GM19467 (cell line): ENCODE results near the gene YWHAQ.
"Not testable (repeated sequence)": the region's sequence is repeated elsewhere in the genome, so short reads cannot be mapped to it uniquely, and the experiment has no call there.

Experiments
- ATAC-seq: cut with Tn5 transposase; IDR thresholded peaks from one replicate; pipeline ENCODE4 v1.9.1; 2021; ENCODE audit warnings: mild to moderate bottlenecking, moderate library complexity; ENCODE audit not compliant: unreplicated experiment

The YWHAQ gene

GRCh38 chr2:9631878-9632700 lies 1.3 kb upstream of the YWHAQ start:
- no peak for ATAC-seq

DNA sequence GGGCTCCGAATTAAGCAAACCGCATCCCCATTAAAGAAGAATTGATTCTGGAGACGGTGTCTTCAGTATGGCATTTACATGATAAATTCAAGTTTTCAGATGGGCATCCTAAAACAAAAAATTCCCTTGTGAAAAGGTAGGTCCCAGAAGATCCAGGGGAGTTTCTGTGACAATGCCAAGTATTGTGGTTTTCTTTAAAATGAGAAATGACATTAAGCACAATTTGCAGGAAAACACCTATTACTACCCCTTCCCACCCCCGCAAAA lies 689 bp upstream of the YWHAQ start:
- no peak for ATAC-seq

- ATAC-seq: peak; percentile 40
These were observed 571 bp downstream of the YWHAQ start for GRCh38 chr2:9630117-9630735.

- ATAC-seq: no peak
These were observed 1.3 kb downstream of the YWHAQ start for GRCh38 chr2:9629222-9630116.

- no peak for ATAC-seq
These were observed 3.5 kb downstream of the YWHAQ start for GRCh38 chr2:9627310-9627709.

- ATAC-seq: no peak
These were observed 7.6 kb downstream of the YWHAQ start for GRCh38 chr2:9623151-9623550.

- ATAC-seq: not testable (repeated sequence)
These were observed 9.1 kb downstream of the YWHAQ start for GRCh38 chr2:9621655-9622054.

DNA sequence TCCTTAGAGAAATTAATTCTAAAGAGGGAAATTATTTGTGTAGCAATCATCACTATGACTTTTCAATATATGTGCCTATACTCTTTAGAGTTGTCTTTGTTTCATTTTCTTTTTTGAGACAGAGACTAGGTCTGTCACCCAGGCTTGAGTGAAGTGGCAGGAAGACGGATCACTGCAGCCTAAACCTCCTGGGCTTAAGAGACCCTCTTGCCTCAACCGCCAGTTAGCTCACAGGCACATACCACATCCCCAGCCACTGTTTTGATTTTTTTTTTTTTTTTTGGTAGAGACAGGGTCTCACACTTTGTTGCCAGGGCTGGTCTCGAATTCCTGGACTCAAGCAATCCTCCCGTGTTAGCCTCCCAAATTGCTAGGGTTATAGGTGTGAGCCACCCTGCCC lies 12.4 kb downstream of the YWHAQ start:
- no peak for ATAC-seq

DNA sequence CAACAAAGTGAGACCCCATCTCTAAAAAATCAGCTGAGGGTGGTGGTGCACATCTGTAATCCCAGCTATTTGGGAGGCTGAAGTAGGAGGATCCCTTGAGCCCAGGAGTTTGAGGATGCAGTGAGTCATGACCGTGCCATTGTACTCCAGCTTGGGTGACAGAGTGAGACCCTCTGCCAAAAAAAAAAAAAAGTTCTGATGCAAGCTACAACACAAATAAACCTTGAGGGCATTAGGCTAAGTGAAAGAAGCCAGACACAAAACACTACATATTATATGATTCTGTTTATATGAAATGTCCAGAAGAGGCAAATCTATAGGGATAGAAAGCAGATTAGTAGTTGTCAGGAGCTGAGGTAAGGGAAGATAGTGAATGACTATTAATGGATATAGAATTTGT lies 13.0 kb downstream of the YWHAQ start:
- ATAC-seq: no peak

DNA sequence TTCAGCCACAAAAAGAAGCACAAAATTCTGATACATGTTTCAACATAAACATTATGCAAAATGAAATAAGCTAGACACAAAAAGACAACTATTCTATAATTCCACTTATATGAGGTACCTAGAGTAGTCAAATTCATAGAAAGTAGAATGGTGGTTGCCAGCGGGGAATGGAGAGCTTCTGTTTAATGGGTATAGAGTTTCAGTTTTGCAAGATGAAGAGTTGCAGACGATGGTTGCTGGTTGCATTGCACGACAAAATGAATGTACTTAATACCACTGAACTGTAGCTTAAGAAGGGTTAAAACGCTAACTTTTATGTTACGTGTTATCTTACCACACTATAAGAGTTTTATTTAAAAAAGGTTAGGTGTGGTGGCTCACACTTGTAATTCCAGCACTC lies 13.5 kb downstream of the YWHAQ start:
- no peak for ATAC-seq

DNA sequence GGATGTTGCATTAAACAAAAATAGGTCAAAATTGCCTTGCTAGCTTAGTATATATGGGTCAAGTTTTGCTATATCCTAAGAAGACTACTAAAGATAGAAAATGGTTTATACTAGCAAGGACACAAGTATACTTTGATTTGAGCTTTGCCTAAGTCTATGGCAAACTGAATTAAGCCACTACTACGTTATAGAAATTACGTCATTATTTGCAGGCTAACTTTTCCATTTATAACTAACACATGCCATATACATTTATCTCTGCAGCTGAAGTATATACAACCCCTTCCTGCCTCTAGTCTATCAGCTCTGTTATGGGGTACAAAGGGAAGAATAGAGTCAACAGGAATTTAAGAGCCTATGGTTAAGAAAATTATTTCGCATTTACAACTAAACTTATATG lies 16.2 kb downstream of the YWHAQ start:
- no peak for ATAC-seq

- ATAC-seq: no peak
These were observed 17.5 kb downstream of the YWHAQ start for GRCh38 chr2:9613291-9613690.

GRCh38 chr2:9611549-9611912 lies 19.3 kb downstream of the YWHAQ start:
- ATAC-seq: not testable (repeated sequence)

DNA sequence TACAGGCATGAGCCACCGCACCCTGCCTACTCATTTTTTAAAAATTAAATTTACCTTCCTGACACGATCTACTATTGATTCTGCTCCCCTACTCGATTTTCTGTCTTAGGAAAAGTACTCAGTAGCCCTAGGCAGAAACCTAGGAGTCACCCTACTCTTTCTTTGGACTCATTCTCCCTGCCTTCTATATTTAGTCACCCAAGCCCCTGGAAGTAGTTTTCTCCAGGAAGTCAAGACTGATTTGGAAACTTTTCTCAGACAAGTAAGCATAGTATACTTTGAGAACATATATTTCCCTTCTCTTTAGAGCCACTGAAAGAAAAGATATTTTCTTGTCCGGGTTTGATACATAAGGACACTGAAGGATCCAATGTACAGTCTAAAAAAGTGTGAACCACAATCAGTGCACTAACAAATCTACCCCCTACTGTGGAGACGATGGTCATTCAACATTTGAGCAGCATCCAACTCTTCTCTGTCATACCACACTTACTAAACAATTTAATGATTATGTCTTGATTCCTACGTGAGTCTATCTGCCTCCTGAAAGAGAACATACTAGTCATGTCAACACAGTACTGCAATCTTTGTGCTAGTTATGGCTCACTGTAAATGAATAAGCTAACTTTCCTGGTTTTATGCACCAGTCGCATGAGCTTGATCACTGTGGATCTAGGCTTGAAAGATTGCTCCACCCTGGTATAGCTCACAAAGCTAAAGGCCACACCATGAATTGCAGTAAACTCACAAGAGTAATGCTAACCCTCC lies 19.8 kb downstream of the YWHAQ start:
- no peak for ATAC-seq

DNA sequence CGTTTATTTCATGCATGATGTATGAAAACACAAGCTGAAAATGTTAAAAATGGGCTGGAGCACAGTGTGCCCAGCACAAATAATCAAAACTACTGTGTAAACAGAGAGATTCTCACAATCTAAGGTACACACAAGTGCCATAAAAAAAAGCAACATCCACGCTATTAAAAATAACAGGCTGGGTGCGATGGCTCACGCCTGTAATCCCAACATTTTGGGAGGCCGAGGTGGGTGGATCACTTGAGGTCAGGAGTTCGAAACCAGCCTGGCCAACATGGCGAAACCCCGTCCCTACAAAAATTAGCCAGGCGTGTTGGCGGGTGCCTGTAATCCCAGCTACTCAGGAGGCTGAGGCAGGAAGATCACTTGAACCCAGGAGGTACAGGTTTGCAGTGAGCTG lies 22.3 kb downstream of the YWHAQ start:
- ATAC-seq: not testable (repeated sequence)

GRCh38 chr2:9602412-9602811 lies 28.4 kb downstream of the YWHAQ start:
- no peak for ATAC-seq

DNA sequence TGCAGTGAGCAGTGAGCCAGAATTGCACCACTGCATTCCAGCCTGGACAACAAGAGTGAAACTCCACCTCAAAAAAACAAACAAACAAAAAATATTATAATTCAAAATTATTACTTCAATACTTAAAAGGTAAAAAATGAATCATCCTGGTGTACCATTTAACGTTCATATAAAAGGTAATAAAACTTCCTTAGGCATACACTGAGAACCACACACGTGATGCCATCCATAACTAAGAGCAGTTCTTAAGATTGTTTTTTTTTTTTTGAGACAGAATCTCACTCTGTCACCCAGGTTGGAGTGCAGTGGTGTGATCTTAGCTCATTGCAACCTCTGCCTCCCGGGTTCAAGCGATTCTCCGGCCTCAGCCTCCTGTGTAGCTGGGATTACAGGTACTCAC lies 29.4 kb downstream of the YWHAQ start:
- no peak for ATAC-seq

DNA sequence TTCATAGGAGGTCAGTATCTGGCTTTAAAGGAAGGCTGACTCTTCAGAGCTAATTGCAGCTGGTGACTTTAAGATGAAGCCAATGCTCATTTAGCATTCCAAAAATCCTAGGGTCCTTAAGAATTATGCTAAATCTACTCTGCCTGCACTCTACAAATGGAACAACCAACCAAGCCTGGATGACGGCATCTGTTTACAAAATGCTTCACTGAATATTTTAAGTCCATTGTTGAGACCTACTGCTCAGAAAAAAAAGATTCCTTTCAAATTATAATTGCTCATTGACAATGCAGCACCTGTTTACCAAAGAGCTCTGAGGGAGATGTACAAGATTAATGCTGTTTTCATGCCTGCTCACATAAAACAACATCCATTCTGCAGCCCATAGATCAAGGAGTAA lies 31.4 kb downstream of the YWHAQ start:
- ATAC-seq: no peak

DNA sequence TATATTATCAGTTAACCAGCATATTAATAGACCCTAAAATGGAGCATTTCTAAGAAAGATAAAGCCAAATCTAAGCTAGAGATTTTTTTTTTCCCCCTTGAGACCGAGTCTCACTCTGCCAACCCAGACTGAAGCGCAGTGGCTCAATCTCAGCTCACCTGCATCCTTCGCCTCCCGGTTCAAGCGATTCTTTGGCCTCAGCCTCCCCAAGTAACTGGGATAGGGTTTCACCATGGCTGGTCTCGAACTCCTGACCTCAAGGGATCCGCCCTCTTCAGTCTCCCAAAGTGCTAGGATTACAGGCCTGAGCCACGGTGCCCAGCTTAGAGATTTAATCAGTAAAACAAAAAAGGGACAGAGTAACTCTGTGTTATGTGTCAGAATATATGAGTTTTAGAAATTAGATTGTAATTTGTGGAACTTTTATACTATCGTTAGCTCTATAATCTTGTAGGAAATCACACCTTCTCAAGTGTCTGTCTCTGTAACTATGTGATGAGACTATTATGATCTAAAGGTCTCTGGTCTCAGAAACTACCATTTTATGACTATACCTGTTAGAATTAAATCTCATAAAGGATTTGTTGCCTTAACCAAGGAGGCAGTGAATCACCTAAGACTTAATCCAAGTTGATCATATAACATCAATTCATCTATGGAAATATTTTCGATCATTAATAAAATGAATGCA lies 34.0 kb downstream of the YWHAQ start:
- no peak for ATAC-seq

DNA sequence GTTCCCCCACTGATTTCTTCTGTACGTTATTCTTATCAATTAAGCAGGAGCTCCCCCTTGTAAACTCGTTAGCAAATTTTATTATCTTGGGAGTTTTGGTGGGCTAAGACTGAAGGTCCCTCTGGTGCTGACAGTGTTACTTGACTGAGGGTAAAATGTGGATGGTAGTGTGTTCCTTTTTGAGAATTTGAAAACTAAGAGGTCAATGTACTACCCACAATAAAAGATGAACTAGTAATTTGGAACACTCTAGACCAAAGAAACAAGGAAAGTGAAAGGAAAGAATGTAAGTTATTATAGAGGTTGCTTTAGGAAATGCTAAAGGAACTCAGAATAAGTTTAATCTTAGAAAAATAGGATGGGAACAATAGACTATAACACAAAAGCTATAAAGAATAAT lies 35.1 kb downstream of the YWHAQ start:
- ATAC-seq: no peak

GRCh38 chr2:9595256-9595655 lies 35.5 kb downstream of the YWHAQ start:
- not testable (repeated sequence) for ATAC-seq
